Stimulated activated CD4-positive, alpha-beta T cell treated with anti-CD3 and anti-CD28 coated beads, Interleukin-1b, Interleukin-23, amount 100 ng/mL, for 4 hours (primary cell): ENCODE results near the gene MUC5B.
"Not testable (repeated sequence)": the region's sequence is repeated elsewhere in the genome, so short reads cannot be mapped to it uniquely, and the experiment has no call there.

Source experiments
- DNase-seq, 2 donors: peaks; one replicate each; pipeline ENCODE4 v3.0.0-alpha.2; 2020; ENCODE audit warnings: low read depth in 2 of 2

Gene MUC5B

GRCh38 chr11:1222491-1223345 is at the start of gene MUC5B:
TSS of gene MUC5B (plus strand) at chr11:1223066. CDS start at chr11:1223124, 58 bp downstream.
- no peak for DNase-seq

GRCh38 chr11:1173396-1173795 is 49.5 kb upstream of the MUC5B start:
- not testable (repeated sequence) for DNase-seq

GRCh38 chr11:1174441-1175370 is 48.2 kb upstream of the MUC5B start:
- no peak for DNase-seq

- DNase-seq: no peak
Measured at GRCh38 chr11:1175461-1176223, 47.2 kb upstream of the MUC5B start.

- no peak for DNase-seq
Measured at GRCh38 chr11:1176224-1177019, 46.4 kb upstream of the MUC5B start.

- no peak for DNase-seq
Measured at GRCh38 chr11:1177020-1177770, 45.7 kb upstream of the MUC5B start.

GRCh38 chr11:1177771-1178090 is 45.1 kb upstream of the MUC5B start:
- DNase-seq: no peak

- DNase-seq: no peak
Measured at GRCh38 chr11:1178201-1178885, 44.5 kb upstream of the MUC5B start.

GRCh38 chr11:1178906-1179305 is 44.0 kb upstream of the MUC5B start:
- no peak for DNase-seq

- no peak for DNase-seq
Measured at GRCh38 chr11:1179641-1180040, 43.2 kb upstream of the MUC5B start.

- DNase-seq: no peak
Measured at GRCh38 chr11:1180171-1180570, 42.7 kb upstream of the MUC5B start.

GRCh38 chr11:1180947-1181391 is 41.9 kb upstream of the MUC5B start:
- DNase-seq: no peak

GRCh38 chr11:1181420-1181819 is 41.4 kb upstream of the MUC5B start:
- DNase-seq: no peak

GRCh38 chr11:1181853-1182535 is 40.9 kb upstream of the MUC5B start:
- DNase-seq: no peak

- DNase-seq: not testable (repeated sequence)
Measured at GRCh38 chr11:1184139-1184538, 38.7 kb upstream of the MUC5B start.

GRCh38 chr11:1188451-1189130 is 34.3 kb upstream of the MUC5B start:
- DNase-seq: not testable (repeated sequence)

GRCh38 chr11:1189816-1190215 is 33.0 kb upstream of the MUC5B start:
- not testable (repeated sequence) for DNase-seq

GRCh38 chr11:1191786-1192470 is 30.9 kb upstream of the MUC5B start:
- DNase-seq: not testable (repeated sequence)
